Epithelial cell of proximal tubule (primary cell): ENCODE results near the gene TGFBR3. TPM values are rescaled to one million over a fixed set of nuclear protein-coding genes. Genes with fewer than 3 reads are reported as not detected.

Experiments used
- DNase-seq: peaks from one replicate; pipeline ENCODE4 v3.0.0-alpha.2; 2011; ENCODE audit warnings: low read depth
- H3K4me3 ChIP-seq: 2 replicates; pipeline ENCODE4 v1.5.1; 2011; ENCODE audit warnings: low read depth, mild to moderate bottlenecking, low read length
- total RNA-seq: library from RNA; depleted of rRNA; stranded (reverse); fragments of >200 nt; gene quantifications from 2 replicates; pipeline ENCODE4 v1.2.3, GENCODE V29; 2015
- TF ChIP-seq, protein P1 (sequence below): conservative IDR thresholded peaks from 2 replicates; pipeline ENCODE4 v1.5.1; 2012; ENCODE audit warnings: low read depth, mild to moderate bottlenecking, low read length

Gene TGFBR3
- 3.8 and 6.9 TPM in 2 replicates for total RNA-seq

DNA sequence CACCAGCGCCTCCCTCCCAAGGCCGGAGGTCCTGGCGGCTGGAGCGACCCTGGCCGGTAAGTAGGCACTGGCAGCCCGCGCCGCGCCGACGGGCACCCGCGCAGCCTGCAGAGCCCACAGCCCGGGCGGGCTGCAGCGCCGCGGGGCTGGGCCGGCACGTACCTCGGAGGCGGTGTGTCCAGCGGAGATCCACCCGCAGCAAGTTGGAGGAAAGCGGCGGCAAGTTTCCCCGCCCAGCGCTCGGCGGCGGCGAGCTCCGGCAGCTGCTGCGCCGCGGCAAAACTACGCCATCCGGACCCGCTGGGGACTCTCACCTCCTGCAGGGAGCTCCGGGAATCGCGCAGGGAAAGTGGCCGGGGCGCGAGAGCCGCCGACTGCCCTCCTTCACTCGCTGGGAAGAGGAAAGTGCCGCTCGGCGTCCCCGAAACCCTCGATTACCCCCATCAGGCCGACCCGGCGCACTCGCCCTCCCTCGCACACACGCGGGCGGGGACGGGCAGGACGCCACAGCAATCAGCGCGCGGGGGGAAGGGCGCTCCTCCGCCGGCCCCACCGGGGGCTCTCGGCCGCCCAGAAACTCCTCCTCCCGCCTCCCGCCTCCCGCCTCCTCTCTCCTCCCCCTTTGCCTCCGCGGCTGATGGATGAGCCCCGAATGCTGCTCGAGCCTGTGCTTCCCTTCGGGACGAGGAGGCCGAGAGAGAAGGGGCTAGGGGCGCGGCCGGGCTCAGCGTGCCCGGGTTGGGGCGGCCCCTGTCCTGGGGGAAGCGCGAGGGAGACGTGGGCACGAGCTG, at the start of gene TGFBR3:
TSS of gene TGFBR3 (minus strand) at position 436 of the 791 bp plus-strand sequence. CDS start 24,620 bp downstream, outside the sequence.
- TF ChIP-seq, protein P1, sequence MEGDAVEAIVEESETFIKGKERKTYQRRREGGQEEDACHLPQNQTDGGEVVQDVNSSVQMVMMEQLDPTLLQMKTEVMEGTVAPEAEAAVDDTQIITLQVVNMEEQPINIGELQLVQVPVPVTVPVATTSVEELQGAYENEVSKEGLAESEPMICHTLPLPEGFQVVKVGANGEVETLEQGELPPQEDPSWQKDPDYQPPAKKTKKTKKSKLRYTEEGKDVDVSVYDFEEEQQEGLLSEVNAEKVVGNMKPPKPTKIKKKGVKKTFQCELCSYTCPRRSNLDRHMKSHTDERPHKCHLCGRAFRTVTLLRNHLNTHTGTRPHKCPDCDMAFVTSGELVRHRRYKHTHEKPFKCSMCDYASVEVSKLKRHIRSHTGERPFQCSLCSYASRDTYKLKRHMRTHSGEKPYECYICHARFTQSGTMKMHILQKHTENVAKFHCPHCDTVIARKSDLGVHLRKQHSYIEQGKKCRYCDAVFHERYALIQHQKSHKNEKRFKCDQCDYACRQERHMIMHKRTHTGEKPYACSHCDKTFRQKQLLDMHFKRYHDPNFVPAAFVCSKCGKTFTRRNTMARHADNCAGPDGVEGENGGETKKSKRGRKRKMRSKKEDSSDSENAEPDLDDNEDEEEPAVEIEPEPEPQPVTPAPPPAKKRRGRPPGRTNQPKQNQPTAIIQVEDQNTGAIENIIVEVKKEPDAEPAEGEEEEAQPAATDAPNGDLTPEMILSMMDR = peak; percentile 47
- H3K4me3 ChIP-seq = peak within 1 kb of the TSS; percentile 81
- DNase-seq = no peak

DNA sequence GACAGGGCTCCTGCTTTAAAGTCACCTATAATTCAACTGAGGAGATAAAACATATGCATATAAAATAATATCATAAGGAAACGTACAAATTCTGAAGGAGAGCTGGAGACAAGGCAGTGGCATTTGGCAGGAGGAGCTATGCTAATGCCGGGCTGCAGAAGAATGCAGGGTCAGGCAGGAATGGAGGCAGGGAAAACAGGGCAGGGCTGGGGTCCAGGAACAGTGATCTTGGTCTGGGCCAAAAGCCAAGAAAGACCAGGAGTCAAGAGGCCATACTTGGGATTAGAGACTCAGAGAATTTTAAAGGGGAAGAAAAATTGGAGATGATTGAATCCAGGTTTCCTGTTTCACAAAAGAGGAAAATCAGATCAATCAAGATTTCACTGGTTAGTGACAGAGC, 43.3 kb upstream of the TGFBR3 start:
- no peak overlapping the region for H3K4me3 ChIP-seq
- no peak for DNase-seq
- TF ChIP-seq, protein P1 = no peak

DNA sequence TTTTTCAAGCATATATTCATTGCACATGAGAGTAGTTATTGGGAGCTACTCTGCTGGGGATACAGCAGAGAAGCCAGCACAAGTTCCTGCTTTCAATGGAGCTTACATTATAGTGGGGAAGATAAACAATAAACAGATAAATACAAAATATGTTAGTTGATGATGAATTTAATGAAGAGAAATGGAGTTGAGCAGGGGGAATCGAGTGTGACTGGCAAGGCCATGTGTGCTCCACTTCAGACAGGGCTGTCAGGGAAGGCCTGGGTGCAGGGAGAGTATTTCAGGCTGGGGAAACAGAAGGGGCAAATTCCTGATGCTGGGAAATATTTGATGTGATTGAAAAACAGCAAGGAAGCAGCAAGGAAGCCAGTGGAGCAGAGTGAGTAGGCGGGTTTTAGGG, 42.1 kb upstream of the TGFBR3 start:
- no peak for DNase-seq
- TF ChIP-seq, protein P1 = no peak
- H3K4me3 ChIP-seq = no peak overlapping the region

DNA sequence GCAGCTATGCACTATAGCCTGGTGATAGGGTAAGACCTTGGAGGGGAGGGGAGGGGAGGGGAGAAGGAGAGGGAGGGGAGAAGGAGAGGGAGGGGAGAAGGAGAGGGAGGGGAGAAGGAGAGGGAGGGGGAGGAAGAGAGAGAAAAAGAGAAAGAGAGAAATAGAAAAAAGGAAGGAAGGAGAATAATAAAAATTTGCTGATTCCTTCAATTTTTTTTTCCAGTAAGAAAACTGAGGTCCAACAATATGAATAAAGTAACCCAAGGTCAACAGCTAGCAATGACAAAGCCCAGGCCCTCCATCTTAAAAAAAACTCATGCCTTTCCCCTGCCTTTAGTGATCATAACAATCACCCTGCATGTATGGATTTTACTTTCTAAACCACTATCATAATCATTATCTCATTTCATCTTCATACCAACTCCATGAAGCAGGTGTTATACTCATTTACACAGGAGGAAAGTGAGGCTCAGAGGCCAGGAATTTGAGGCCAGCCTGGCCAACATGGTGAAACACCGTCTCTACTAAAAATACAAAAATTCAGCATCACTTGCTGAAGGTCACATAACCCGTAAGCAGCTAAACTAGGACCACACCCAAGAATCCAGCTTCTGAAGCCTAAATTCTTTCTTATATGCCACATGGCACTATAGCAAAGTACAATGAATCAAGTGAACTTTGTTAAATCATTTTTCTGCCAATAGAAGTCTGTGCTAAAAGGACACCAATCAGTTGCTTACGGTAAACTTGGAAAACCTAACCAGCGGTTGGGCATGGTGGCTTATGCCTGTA, 39.9 kb upstream of the TGFBR3 start:
- TF ChIP-seq, protein P1 = no peak
- no peak overlapping the region for H3K4me3 ChIP-seq
- DNase-seq = no peak

DNA sequence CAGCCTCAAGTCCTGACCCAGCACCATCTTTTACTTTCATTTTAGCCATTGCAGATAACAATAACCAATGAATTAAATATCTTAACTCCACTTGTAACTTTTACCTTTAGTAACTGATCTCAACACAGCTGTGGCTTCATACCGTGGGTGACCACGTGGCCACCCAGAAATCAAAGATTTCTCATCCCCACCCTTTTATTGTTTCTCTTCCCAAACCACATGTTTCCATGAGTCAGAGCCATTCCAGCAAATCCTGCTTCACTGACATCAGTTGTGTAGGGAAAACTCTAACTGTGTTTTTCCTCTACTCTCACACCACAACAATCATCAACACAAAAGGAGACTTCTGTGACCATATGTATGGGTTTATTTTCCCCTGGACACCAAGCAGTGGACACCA, 38.2 kb upstream of the TGFBR3 start:
- TF ChIP-seq, protein P1 = no peak
- H3K4me3 ChIP-seq = no peak overlapping the region
- DNase-seq = peak; percentile 52

DNA sequence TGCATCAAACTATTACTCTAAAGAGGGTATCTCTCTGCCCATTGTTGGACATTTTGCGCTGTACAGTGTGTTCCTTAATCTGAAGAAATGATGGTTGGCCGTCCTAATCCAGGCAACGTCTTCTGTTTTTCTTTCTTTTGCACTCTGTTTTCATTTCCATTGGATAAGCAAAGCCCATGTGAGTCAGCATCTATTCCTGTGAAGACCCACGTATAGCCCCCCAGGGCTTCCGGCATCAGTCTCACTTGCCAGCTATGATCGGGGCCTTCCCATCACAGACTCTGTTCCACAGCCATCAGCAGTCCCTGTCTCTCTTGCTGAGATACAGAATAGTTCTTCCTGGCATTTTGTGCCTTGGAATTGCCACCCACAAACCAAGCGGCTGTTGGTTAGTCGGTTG, 34.0 kb upstream of the TGFBR3 start:
- H3K4me3 ChIP-seq = no peak overlapping the region
- DNase-seq = no peak

More for the DNA sequence above, 34.0 kb upstream of the TGFBR3 start:
- TF ChIP-seq, protein P1 = no peak
